Airway epithelial cell (primary cell): ENCODE results near the gene CLCN5. TPM values are rescaled to one million over a fixed set of nuclear protein-coding genes. Genes with fewer than 3 reads are reported as not detected.

ENCODE experiments used
- total RNA-seq: library from RNA; depleted of rRNA; stranded (reverse); fragments of >200 nt; gene quantifications from 2 replicates; pipeline ENCODE4 v1.2.3, GENCODE V29; 2015

Gene CLCN5
- 2.5 and 3.3 TPM in 2 replicates for total RNA-seq

DNA sequence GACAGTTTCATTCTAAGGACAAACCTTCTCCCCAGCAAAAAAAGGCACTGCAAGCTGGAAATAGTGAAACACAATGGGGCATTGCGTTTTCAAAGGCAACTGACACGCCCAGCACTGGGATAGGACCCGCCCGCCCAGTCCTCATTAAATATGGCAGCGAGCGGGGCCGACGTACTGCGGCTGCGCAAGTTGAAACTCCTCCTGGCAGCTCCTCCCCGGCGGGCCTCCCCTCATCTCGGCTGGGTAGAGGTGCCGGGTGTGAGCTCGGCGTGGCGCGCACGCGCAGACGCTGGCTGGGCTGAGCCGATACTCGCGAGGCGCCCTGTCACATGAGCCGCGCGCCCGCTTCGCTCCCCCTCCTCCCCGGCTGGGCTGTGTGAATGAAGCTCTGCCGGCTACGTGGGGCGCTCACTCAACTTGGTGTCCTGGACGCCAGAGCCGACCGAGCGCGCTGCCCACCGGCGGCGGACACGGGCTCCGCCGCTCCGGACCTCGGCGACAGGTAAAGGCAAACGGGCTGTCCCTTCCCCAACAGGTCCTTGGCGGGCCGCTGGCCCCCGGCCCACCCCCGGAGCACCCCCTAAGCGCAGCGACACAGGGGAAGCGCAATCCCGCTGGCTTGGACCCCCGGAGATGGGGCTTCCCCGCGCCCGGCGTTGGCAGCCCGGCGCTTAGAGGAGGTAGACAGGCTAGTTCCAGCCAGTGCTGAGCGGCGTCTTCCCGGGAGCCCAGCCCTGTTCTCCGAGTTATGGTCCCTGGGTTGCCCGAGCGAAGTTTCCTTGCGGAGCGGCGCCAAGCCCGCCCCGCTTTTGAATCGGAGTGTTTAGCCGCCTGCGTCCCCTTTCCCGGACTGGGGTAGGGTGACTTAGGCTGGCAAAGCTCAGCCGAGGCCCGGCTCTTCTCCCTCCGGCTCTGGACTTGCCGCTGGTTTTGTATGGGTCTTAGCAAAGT is at the start of gene CLCN5:
Gene CLCN5 (plus strand): TSS at position 306 of the 951 bp plus-strand sequence. CDS start 2,703 bp downstream, outside the sequence.

DNA sequence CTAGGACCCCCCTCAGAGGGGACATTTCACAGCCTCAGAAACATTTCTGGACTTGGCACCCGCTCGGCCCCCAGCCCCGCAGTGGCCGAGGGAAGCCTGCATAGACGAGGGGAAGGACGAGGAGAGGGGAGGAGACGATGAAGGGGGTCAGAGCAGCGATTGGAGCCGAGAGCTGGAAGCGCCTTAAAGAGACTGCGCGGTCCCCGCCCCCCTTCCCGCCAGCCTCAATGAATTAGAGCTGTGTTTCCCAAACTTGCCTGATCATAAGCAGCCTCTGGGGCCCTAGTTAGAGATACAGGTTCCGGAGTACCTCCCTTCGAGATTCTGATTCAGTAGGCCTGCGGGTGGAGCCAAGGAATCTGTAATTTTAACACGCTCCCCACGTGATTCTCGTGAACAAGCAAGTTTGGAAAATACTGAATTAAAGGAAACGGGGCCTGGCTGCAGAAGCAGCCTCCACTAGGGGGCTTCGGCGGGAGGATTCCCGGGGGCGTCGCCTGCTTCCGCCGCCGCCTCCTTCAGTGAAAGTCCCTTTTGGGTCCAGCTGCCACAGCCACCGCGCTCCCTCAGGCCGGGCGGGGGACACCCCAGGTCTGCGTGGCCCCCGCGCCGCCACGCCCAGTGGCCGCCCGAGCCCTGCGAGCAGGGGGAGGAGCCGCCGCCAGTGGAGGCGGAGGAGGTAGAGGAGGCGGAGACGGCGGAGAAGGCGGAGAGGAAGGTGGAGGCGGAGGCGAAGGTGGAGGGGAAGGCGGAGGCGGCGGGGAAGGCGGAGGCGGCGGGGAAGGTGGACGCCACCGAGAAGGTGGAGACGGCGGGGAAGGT is 43.4 kb upstream of the CLCN5 start, which contains the start of gene USP27X:
Gene USP27X (plus strand): TSS at position 651 of the 822 bp plus-strand sequence. CDS start 824 bp downstream, outside the sequence.

Other genes starting within 250 kb of the CLCN5 start
- gene PAGE1, start 226.6 kb upstream of the CLCN5 start, total RNA-seq, result not detected in 2 replicates
- not detected in 2 replicates for gene PAGE4, start 93.3 kb upstream of the CLCN5 start, total RNA-seq
- gene USP27X, start 43.1 kb upstream of the CLCN5 start, total RNA-seq, result 1.2 and 2.0 TPM in 2 replicates